Skeletal muscle satellite cell (primary cell): Measurements from ENCODE around the gene RB1.
A peak's percentile ranks its signal among the peaks of the same experiment; 100 is the strongest.

ENCODE experiments used
- H3K27me3 ChIP-seq: 2 replicates; pipeline ENCODE4 v1.7.0; 2013; ENCODE audit warnings: low read length; ENCODE audit not compliant: control insufficient read depth, insufficient read depth
- H3K36me3 ChIP-seq: 2 replicates; pipeline ENCODE4 v1.7.0; 2013; ENCODE audit warnings: mild to moderate bottlenecking, control low read depth, low read length; ENCODE audit not compliant: insufficient read depth
- H3K4me1 ChIP-seq: 2 replicates; pipeline ENCODE4 v1.7.0; 2013; ENCODE audit warnings: low read length; ENCODE audit not compliant: control insufficient read depth, insufficient read depth
- H3K4me2 ChIP-seq: 2 replicates; pipeline ENCODE4 v1.7.0; 2013; ENCODE audit warnings: mild to moderate bottlenecking, low read length
- H3K4me3 ChIP-seq: 2 replicates; pipeline ENCODE4 v1.7.0; 2013; ENCODE audit warnings: low read length
- H3K9ac ChIP-seq: 2 replicates; pipeline ENCODE4 v1.7.0; 2013; ENCODE audit warnings: mild to moderate bottlenecking, low read depth, low read length, moderate library complexity
- H3K9me3 ChIP-seq: replicated peaks from 2 replicates; pipeline ENCODE4 v1.7.0; 2013; ENCODE audit warnings: mild to moderate bottlenecking, control low read depth, low read length

Gene RB1

DNA sequence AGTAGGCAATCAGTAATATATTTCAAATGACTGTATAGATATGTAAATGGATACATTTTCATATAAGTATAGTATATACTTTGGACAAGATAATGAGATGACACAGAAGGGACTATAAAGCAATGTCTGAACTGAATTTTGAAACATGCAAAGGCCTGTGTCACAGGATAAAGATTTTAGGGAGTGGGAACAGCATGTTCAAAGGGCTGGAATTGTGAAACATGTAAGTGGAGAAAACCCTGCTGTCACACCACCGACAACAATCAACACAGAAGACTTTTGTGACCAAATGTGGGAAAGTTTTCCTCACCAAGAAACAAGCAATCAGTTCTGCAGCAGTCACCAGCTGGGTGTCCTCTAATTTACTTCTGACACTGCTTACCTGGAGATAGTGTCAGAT, 66.4 kb downstream of the RB1 start:
- Histone ChIP-seq H3K9me3 (no peaks in the 10 kb centered on the region), H3K27me3 (no peaks in the 10 kb centered on the region), H3K4me1 (no peaks in the 10 kb centered on the region), H3K36me3 (peaks cover 28% of the 10 kb centered on the region), H3K4me2 (no peak overlapping the region), H3K4me3 (no peak overlapping the region), H3K9ac (no peak overlapping the region)

- peaks cover 30% of the 10 kb centered on the region for H3K36me3 ChIP-seq
- no peak overlapping the region for H3K4me2 ChIP-seq
- H3K9me3 ChIP-seq, result no peaks in the 10 kb centered on the region
- H3K4me1 ChIP-seq, result no peaks in the 10 kb centered on the region
- no peaks in the 10 kb centered on the region for H3K27me3 ChIP-seq
- H3K4me3 ChIP-seq, result no peak overlapping the region
- H3K9ac ChIP-seq, result no peak overlapping the region
These were observed 67.3 kb downstream of the RB1 start for GRCh38 chr13:48370815-48371214.

DNA sequence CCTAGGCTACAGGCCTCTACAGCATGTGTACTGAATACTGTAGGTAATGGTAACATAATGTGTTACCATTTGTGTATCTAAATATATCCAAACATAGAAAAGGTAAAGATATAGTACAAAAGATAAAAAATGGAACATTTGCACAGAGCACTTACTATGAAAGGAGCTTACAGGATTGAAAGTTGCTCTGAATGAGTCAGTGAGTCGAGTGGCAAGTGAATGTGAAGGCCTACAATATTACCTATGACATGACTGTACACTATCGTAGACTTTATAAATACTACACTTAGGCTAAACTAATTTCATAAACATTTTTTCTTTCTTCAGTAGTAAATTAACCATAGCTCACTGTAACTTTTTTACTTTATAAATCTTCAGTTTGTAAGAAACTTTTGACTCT, 74.3 kb downstream of the RB1 start:
- no peaks in the 10 kb centered on the region for H3K9me3 ChIP-seq
- H3K36me3 ChIP-seq, result peaks cover 42% of the 10 kb centered on the region

DNA sequence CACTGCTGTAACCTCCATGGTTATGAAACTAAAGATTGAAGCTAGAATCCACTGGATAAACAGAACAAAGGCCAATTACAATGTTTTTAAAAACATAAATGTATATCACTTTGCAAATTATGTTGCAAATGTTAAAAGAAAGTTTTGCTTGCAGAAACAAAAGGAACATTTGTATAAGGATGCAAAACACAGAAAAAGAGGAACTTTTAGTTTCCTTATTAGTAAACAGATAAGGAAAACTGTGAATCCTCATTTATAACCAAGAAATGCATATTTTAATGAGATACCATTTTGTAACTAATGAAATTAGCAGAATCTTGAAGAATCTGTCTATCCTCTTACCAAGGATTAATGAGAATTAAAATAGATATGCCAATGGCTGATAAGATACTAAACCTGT, 77.0 kb downstream of the RB1 start:
- H3K9ac ChIP-seq, result no peak overlapping the region
- peaks cover 38% of the 10 kb centered on the region for H3K36me3 ChIP-seq
- H3K4me1 ChIP-seq, result no peaks in the 10 kb centered on the region
- no peak overlapping the region for H3K4me2 ChIP-seq
- H3K4me3 ChIP-seq, result no peak overlapping the region
- H3K9me3 ChIP-seq, result no peaks in the 10 kb centered on the region
- H3K27me3 ChIP-seq, result no peaks in the 10 kb centered on the region

More for the DNA sequence above, 74.3 kb downstream of the RB1 start:
- Histone ChIP-seq H3K9ac (no peak overlapping the region), H3K4me2 (no peak overlapping the region), H3K27me3 (no peaks in the 10 kb centered on the region), H3K4me1 (no peaks in the 10 kb centered on the region), H3K4me3 (no peak overlapping the region)

DNA sequence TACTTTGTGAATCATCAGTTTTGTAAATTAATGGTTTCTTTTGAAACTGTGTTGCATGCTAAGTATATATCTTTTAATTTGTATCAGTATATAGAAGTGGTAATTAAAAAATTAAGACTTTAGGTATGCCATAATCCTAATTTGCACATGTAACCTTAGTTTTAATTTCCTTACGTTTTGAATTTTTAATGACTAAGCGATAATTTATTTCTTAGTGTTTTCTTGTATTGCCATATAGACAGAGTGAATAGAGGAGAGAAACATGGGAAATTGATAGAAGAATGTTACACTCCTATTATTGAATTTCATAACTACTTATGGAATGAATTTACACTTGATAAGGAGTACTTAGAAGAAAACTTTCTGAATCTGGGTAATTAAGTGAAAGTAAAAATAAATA, 79.8 kb downstream of the RB1 start:
- no peaks in the 10 kb centered on the region for H3K27me3 ChIP-seq

DNA sequence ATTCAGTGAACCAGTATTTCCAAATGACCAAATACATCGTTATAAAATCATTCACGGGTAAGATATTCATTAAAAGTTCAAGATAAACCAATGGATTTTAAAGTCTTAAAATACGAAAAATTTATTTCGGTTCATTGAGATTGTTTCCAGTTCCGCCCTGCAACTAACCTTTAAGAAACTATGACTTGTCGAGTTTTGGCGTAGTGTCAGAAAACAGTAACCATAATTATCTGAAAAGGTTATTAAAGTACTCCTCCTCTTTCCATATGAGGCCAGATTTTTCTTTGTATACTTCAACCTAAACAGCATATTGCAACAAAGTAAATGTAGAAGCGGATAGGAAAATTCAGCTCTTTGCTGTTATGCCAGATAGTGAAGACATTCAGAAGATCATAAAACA, 83.3 kb downstream of the RB1 start:
- H3K9ac ChIP-seq, result no peak overlapping the region
- no peaks in the 10 kb centered on the region for H3K9me3 ChIP-seq
- no peaks in the 10 kb centered on the region for H3K27me3 ChIP-seq
- no peak overlapping the region for H3K4me3 ChIP-seq
- H3K4me2 ChIP-seq, result no peak overlapping the region
- no peaks in the 10 kb centered on the region for H3K4me1 ChIP-seq
- peaks cover 9% of the 10 kb centered on the region for H3K36me3 ChIP-seq

More for the DNA sequence above, 79.8 kb downstream of the RB1 start:
- H3K9me3 ChIP-seq, result no peaks in the 10 kb centered on the region
- no peak overlapping the region for H3K4me3 ChIP-seq
- H3K36me3 ChIP-seq, result peaks cover 21% of the 10 kb centered on the region
- no peaks in the 10 kb centered on the region for H3K4me1 ChIP-seq
- no peak overlapping the region for H3K4me2 ChIP-seq
- H3K9ac ChIP-seq, result no peak overlapping the region

DNA sequence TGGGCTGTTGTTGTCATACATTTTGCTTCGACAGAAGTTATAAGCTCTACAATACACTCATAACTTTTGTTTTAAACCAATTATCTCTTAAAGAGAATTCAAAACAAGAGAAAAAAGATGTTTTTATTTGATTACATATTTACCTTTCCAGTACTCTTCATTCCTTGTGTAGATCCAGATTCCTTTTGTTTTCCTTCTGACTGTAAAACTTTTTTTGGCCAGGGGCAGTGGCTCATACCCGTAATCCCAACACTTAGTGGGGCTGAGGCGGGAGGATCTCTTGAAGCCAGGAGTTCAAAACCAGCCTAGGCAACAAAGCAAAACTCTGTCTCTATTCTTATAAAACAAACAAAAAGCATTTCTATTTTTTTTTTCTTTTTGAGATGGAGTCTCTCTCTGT, 87.7 kb downstream of the RB1 start:
- H3K27me3 ChIP-seq, result no peaks in the 10 kb centered on the region
- H3K4me3 ChIP-seq, result no peak overlapping the region
- H3K4me1 ChIP-seq, result no peaks in the 10 kb centered on the region
- H3K9ac ChIP-seq, result no peak overlapping the region
- peaks cover 10% of the 10 kb centered on the region for H3K36me3 ChIP-seq
- no peaks in the 10 kb centered on the region for H3K9me3 ChIP-seq
- H3K4me2 ChIP-seq, result no peak overlapping the region

GRCh38 chr13:48393030-48393697, 89.6 kb downstream of the RB1 start:
- peaks cover 6% of the 10 kb centered on the region for H3K4me1 ChIP-seq
- H3K27me3 ChIP-seq, result no peaks in the 10 kb centered on the region
- H3K4me2 ChIP-seq, result no peak overlapping the region

DNA sequence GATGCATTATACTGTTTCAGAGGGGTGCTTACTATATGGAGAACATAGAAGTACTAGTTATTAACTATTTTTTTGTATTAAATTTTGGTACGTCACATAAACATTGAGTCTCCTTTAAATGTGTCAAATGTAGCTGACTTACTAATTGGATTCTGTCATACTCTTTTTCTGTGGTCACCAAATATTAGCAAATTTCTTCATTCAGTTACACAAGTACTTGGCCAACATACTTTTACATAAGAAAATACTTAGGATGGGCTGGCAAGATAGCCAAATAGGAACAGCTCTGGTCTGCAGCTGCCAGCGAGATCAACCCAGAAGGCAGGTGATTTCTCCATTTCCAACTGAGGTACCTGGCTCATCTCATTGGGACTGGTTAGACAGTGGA, 90.1 kb downstream of the RB1 start:
- no peak overlapping the region for H3K9ac ChIP-seq
- no peaks in the 10 kb centered on the region for H3K9me3 ChIP-seq
- H3K4me1 ChIP-seq, result peaks cover 11% of the 10 kb centered on the region
- H3K27me3 ChIP-seq, result no peaks in the 10 kb centered on the region
- H3K36me3 ChIP-seq, result peaks cover 10% of the 10 kb centered on the region
- H3K4me2 ChIP-seq, result no peak overlapping the region
- H3K4me3 ChIP-seq, result no peak overlapping the region

More at GRCh38 chr13:48393030-48393697, 89.6 kb downstream of the RB1 start:
- Histone ChIP-seq H3K4me3 (no peak overlapping the region), H3K36me3 (peaks cover 10% of the 10 kb centered on the region), H3K9me3 (no peaks in the 10 kb centered on the region), H3K9ac (no peak overlapping the region)

DNA sequence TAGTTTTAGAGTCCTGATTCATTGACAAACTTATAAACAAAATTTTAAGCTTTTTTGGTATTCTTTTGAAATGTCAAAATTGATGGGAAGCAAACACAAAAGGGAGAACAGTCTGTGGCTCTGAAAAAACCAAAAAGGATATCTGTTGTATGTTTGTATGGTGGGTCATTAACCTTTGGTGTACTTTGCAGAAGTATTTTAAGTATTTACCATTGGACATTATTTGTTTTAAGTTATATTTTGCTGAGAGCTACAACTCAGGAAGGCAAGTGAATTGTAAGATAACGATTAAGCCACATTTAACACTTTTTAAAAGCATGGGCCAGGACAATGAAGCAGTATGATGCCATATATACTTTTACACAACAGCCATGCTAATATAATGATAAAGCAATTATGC, 94.2 kb downstream of the RB1 start:
- Histone ChIP-seq H3K4me2 (no peak overlapping the region), H3K9me3 (no peaks in the 10 kb centered on the region), H3K36me3 (peaks cover 7% of the 10 kb centered on the region), H3K4me1 (peaks cover 49% of the 10 kb centered on the region), H3K9ac (no peak overlapping the region), H3K4me3 (no peak overlapping the region), H3K27me3 (no peaks in the 10 kb centered on the region)

- no peak overlapping the region for H3K9ac ChIP-seq
- H3K27me3 ChIP-seq, result no peaks in the 10 kb centered on the region
- H3K4me2 ChIP-seq, result no peak overlapping the region
- no peaks in the 10 kb centered on the region for H3K36me3 ChIP-seq
- H3K9me3 ChIP-seq, result no peaks in the 10 kb centered on the region
- H3K4me3 ChIP-seq, result no peak overlapping the region
- H3K4me1 ChIP-seq, result peaks cover 49% of the 10 kb centered on the region
These were observed 95.0 kb downstream of the RB1 start for GRCh38 chr13:48398450-48399095.

DNA sequence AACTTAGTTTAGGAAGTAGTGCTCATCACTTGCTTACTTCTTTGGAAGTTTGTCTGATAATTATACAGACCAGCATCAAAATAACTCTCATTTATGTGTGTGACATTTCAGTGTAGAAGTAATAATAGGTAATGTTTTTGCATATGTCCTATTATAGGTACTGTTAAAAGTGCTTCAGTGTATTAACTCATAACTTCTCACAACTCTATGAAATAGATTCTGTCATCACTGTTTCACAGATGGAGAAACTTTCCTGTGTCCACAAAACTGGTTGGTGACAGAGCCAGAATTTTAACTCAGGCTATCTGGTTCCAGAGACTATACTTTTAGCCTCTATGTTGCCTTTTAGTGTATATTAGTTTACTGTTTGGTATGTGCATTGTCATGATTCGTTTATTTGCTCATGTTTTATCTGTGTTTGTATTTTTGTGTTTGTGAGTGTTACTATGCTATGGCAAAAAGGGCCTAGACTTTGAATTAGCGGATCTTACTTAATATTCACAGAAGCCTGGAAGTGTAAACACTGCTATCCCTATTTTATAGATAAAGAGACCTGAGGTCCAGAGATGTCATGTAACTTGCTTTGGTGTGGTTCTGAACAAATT, 96.6 kb downstream of the RB1 start:
- H3K4me1 ChIP-seq, result peaks cover 49% of the 10 kb centered on the region
- H3K36me3 ChIP-seq, result no peaks in the 10 kb centered on the region
- no peaks in the 10 kb centered on the region for H3K9me3 ChIP-seq
- no peaks in the 10 kb centered on the region for H3K27me3 ChIP-seq
- peak overlapping the region; percentile 62 for H3K4me2 ChIP-seq
- H3K9ac ChIP-seq, result peak overlapping the region; percentile 62
- no peak overlapping the region for H3K4me3 ChIP-seq
